HEK293 (cell line): ENCODE results near the gene SLC25A26.

Experiments
- CTCF ChIA-PET: fragments of 350-600 bp; formaldehyde crosslinking; extraction: SDS; loops from one replicate; lab custom pipeline; 2021; ENCODE audit warnings: antibody characterized with exemption; lab: Yijun Ruan, JAX
- POLR2A ChIA-PET: fragments of 300-600 bp; formaldehyde crosslinking; extraction: SDS; loops from one replicate; lab custom pipeline; 2020; ENCODE audit warnings: antibody characterized with exemption, inconsistent platforms; lab: Yijun Ruan, JAX
- H3K27ac ChIP-seq: fragments of 200-500 bp; sonication (Bioruptor generic); 2 replicates; pipeline ENCODE4 v1.5.1; 2014; ENCODE audit warnings: low read depth, low read length, control low read depth, inconsistent platforms; ENCODE audit errors: extremely low read depth
- H3K36me3 ChIP-seq, 2 experiments: fragments of 200-500 bp in 1 of 2; sonication (Bioruptor generic) in 1 of 2; 1 replicate in 1 of 2; 2 replicates in 1 of 2; pipeline ENCODE4 v1.5.1; 2014 to 2017; ENCODE audit warnings: inconsistent platforms in 2 of 2, low read length in 2 of 2; ENCODE audit not compliant: control insufficient read depth in 2 of 2, insufficient read depth in 1 of 2
- H3K4me1 ChIP-seq: fragments of 200-500 bp; sonication (Bioruptor generic); 2 replicates; pipeline ENCODE4 v1.5.1; 2014; ENCODE audit warnings: mild to moderate bottlenecking, low read length, inconsistent platforms; ENCODE audit not compliant: control insufficient read depth, insufficient read depth
- H3K4me3 ChIP-seq: 2 replicates; pipeline ENCODE4 v1.5.1; 2011; ENCODE audit warnings: low read depth, mild to moderate bottlenecking, control low read depth, low read length, moderate library complexity
- H3K9me3 ChIP-seq: fragments of 200-500 bp; sonication (Bioruptor generic); 2 replicates; pipeline ENCODE4 v1.5.1; 2014; ENCODE audit warnings: low read depth, low read length, inconsistent platforms; ENCODE audit not compliant: control insufficient read depth, insufficient read depth
- BCL11A ChIP-seq: fragments of 450-650 bp; formaldehyde crosslinking; IDR thresholded peaks from 2 replicates; pipeline ENCODE4 v1.5.1; 2016; ENCODE audit warnings: low read depth, missing biosample characterization, missing genetic modification characterization
- HOXA7 ChIP-seq: sonication (generic); formaldehyde crosslinking; IDR thresholded peaks from 2 replicates; pipeline ENCODE4 v1.8.1; 2022; ENCODE audit warnings: missing genetic modification reagents, borderline replicate concordance
- KLF16 ChIP-seq: fragments of 450-650 bp; formaldehyde crosslinking; IDR thresholded peaks from 2 replicates; pipeline ENCODE4 v1.5.1; 2017; ENCODE audit warnings: missing biosample characterization, missing genetic modification characterization
- SALL2 ChIP-seq: fragments of 450-650 bp; formaldehyde crosslinking; IDR thresholded peaks from 2 replicates; pipeline ENCODE4 v1.5.0; 2017; ENCODE audit warnings: missing biosample characterization, mild to moderate bottlenecking, missing genetic modification characterization, borderline replicate concordance
- SCRT1 ChIP-seq: fragments of 450-650 bp; formaldehyde crosslinking; IDR thresholded peaks from 2 replicates; pipeline ENCODE4 v1.5.1; 2016; ENCODE audit warnings: missing biosample characterization, missing genetic modification characterization, borderline replicate concordance
- ZBTB1 ChIP-seq: fragments of 450-650 bp; formaldehyde crosslinking; IDR thresholded peaks from 2 replicates; pipeline ENCODE4 v1.5.1; 2016; ENCODE audit warnings: missing biosample characterization, missing genetic modification characterization
- ZFP69B ChIP-seq: fragments of 450-650 bp; formaldehyde crosslinking; IDR thresholded peaks from 2 replicates; pipeline ENCODE4 v1.5.1; 2016; ENCODE audit warnings: missing biosample characterization, missing genetic modification characterization
- ZIC2 ChIP-seq: fragments of 450-650 bp; formaldehyde crosslinking; IDR thresholded peaks from 2 replicates; pipeline ENCODE4 v1.5.1; 2016; ENCODE audit warnings: missing biosample characterization, missing genetic modification characterization
- ZNF133 ChIP-seq: fragments of 450-650 bp; formaldehyde crosslinking; IDR thresholded peaks from 2 replicates; pipeline ENCODE4 v1.5.1; 2016; ENCODE audit warnings: missing biosample characterization, missing genetic modification characterization
- ZNF138 ChIP-seq: fragments of 450-650 bp; formaldehyde crosslinking; IDR thresholded peaks from 2 replicates; pipeline ENCODE4 v1.5.1; 2016; ENCODE audit warnings: missing biosample characterization, missing genetic modification characterization, borderline replicate concordance
- ZNF2 ChIP-seq: fragments of 450-650 bp; formaldehyde crosslinking; IDR thresholded peaks from 2 replicates; pipeline ENCODE4 v1.5.1; 2016; ENCODE audit warnings: missing biosample characterization, missing genetic modification characterization
- ZNF266 ChIP-seq: fragments of 450-650 bp; formaldehyde crosslinking; IDR thresholded peaks from 2 replicates; pipeline ENCODE4 v1.5.1; 2016; ENCODE audit warnings: missing biosample characterization, missing genetic modification characterization, low read depth
- ZNF426 ChIP-seq: fragments of 450-650 bp; formaldehyde crosslinking; IDR thresholded peaks from 2 replicates; pipeline ENCODE4 v1.5.1; 2017; ENCODE audit warnings: missing biosample characterization, missing genetic modification characterization, mild to moderate bottlenecking, inconsistent platforms, moderate library complexity
- ZNF549 ChIP-seq: fragments of 450-650 bp; IDR thresholded peaks from 2 replicates; pipeline ENCODE4 v1.5.1; 2018; ENCODE audit warnings: missing biosample characterization, missing genetic modification characterization, mild to moderate bottlenecking, inconsistent platforms, moderate library complexity
- ZNF561 ChIP-seq: fragments of 450-650 bp; IDR thresholded peaks from 2 replicates; pipeline ENCODE4 v1.5.1; 2018; ENCODE audit warnings: missing biosample characterization, missing genetic modification characterization, borderline replicate concordance
- ZNF596 ChIP-seq: fragments of 450-650 bp; IDR thresholded peaks from 2 replicates; pipeline ENCODE4 v1.5.0; 2018; ENCODE audit warnings: missing biosample characterization, mild to moderate bottlenecking, missing genetic modification characterization, moderate library complexity
- ZNF660 ChIP-seq: fragments of 450-650 bp; IDR thresholded peaks from 2 replicates; pipeline ENCODE4 v1.5.1; 2018; ENCODE audit warnings: missing biosample characterization, mild to moderate bottlenecking, missing genetic modification characterization
- ZNF777 ChIP-seq: fragments of 450-650 bp; formaldehyde crosslinking; IDR thresholded peaks from 2 replicates; pipeline ENCODE4 v1.5.1; 2017; ENCODE audit warnings: missing biosample characterization, missing genetic modification characterization, borderline replicate concordance
- ZSCAN16 ChIP-seq: fragments of 450-650 bp; formaldehyde crosslinking; IDR thresholded peaks from 2 replicates; pipeline ENCODE4 v1.5.1; 2016; ENCODE audit warnings: missing biosample characterization, missing genetic modification characterization
- TF ChIP-seq, protein P1 (sequence below): fragments of 450-650 bp; formaldehyde crosslinking; IDR thresholded peaks from 2 replicates; pipeline ENCODE4 v1.5.1; 2016; ENCODE audit warnings: missing biosample characterization, missing genetic modification characterization
- TF ChIP-seq, protein P2 (sequence below): fragments of 450-650 bp; IDR thresholded peaks from 2 replicates; pipeline ENCODE4 v1.5.1; 2018; ENCODE audit warnings: missing biosample characterization, mild to moderate bottlenecking, missing genetic modification characterization
- TF ChIP-seq, protein P3 (sequence below): fragments of 450-650 bp; formaldehyde crosslinking; IDR thresholded peaks from 2 replicates; pipeline ENCODE4 v1.5.1; 2016; ENCODE audit warnings: missing biosample characterization, missing genetic modification characterization
- TF ChIP-seq, protein P4 (sequence below): fragments of 450-650 bp; formaldehyde crosslinking; IDR thresholded peaks from 2 replicates; pipeline ENCODE4 v1.5.1; 2016; ENCODE audit warnings: missing biosample characterization, missing genetic modification characterization
- TF ChIP-seq, protein P5 (sequence below): fragments of 450-650 bp; formaldehyde crosslinking; IDR thresholded peaks from 2 replicates; pipeline ENCODE4 v1.5.1; 2016; ENCODE audit warnings: missing biosample characterization, missing genetic modification characterization
- TF ChIP-seq, protein P6 (sequence below): fragments of 450-650 bp; formaldehyde crosslinking; IDR thresholded peaks from 2 replicates; pipeline ENCODE4 v1.5.1; 2016; ENCODE audit warnings: missing biosample characterization, missing genetic modification characterization

The SLC25A26 gene

DNA sequence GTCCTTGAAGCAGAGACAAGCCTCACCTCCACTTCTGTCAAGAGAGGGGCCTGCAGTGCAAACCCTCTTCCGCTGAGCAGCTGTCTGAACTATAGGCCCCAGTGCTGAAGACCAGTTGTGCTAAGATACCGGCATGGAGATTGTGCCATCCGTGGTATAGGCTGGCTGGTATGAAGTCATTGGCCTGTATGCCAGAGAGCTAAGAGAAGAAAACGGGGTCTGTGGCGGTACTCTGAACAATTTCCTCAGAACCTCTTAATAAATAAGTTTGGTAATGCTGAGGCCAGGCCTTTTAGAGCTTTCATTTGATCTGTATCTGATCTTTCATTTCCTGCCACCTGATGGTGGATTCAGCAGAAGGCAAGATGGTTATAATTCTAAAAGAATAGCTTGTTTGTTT lies 157.0 kb downstream of the SLC25A26 start:
- Histone ChIP-seq H3K36me3 (peaks cover 0 to 70% of the 10 kb centered on the region in 2 experiments; a peak in 1 of 3 replicates), H3K4me1 (no peaks in the 10 kb centered on the region), H3K9me3 (no peaks in the 10 kb centered on the region), H3K27ac (no peak overlapping the region), H3K4me3 (no peak overlapping the region)
- ChIA-PET POLR2A (no interaction called here), CTCF (interaction anchor here (0.6 to 2.2 kb wide), 19 partner anchors 9 to 444 kb away, joined by 3 to 17 read pairs (median 4); no protein-coding TSS in a partner anchor)
- TF ChIP-seq KLF16 (no peak), ZNF266 (tag by site-specific recombination) (no peak), ZSCAN16 (tag by site-specific recombination) (no peak), ZNF133 (no peak), ZNF549 (tag by site-specific recombination) (no peak), ZNF777 (tag by site-specific recombination) (no peak), ZNF561 (tag by site-specific recombination) (no peak), ZNF138 (tag by site-specific recombination) (no peak), BCL11A (tag by site-specific recombination) (no peak), ZNF426 (no peak), HOXA7 (CRISPR knock-in tag) (no peak), ZNF660 (tag by site-specific recombination) (no peak)
- TF ChIP-seq, protein P1, sequence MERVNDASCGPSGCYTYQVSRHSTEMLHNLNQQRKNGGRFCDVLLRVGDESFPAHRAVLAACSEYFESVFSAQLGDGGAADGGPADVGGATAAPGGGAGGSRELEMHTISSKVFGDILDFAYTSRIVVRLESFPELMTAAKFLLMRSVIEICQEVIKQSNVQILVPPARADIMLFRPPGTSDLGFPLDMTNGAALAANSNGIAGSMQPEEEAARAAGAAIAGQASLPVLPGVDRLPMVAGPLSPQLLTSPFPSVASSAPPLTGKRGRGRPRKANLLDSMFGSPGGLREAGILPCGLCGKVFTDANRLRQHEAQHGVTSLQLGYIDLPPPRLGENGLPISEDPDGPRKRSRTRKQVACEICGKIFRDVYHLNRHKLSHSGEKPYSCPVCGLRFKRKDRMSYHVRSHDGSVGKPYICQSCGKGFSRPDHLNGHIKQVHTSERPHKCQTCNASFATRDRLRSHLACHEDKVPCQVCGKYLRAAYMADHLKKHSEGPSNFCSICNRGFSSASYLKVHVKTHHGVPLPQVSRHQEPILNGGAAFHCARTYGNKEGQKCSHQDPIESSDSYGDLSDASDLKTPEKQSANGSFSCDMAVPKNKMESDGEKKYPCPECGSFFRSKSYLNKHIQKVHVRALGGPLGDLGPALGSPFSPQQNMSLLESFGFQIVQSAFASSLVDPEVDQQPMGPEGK (tag by site-specific recombination) = no peak
- TF ChIP-seq, protein P2, sequence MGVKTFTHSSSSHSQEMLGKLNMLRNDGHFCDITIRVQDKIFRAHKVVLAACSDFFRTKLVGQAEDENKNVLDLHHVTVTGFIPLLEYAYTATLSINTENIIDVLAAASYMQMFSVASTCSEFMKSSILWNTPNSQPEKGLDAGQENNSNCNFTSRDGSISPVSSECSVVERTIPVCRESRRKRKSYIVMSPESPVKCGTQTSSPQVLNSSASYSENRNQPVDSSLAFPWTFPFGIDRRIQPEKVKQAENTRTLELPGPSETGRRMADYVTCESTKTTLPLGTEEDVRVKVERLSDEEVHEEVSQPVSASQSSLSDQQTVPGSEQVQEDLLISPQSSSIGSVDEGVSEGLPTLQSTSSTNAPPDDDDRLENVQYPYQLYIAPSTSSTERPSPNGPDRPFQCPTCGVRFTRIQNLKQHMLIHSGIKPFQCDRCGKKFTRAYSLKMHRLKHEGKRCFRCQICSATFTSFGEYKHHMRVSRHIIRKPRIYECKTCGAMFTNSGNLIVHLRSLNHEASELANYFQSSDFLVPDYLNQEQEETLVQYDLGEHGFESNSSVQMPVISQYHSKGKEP = no peak

DNA sequence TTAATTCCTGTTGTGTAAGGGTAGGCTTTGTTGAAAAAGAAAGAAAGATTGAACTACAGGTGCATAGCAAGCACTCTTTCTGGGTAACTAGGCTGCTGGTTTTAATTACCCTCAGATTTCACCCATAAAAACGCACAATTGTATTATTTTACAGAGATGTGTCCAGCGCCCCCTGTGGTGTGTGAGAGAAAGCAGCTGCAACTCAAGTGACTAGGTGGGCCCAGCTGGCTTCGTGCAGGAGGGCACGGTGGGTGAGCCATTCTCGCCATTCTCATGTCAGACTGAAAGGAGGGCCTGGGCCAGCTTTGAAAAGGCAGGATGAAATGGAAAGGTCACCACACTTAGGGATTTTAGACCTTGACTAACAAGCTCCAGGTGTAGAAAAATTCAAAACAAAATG lies 157.5 kb downstream of the SLC25A26 start:
- H3K4me3 ChIP-seq = no peak overlapping the region
- no peaks in the 10 kb centered on the region for H3K9me3 ChIP-seq
- CTCF ChIA-PET = interaction anchor here (0.6 to 2.2 kb wide), 21 partner anchors 11 to 443 kb away, joined by 3 to 17 read pairs (median 4); no protein-coding TSS in a partner anchor
- H3K36me3 ChIP-seq = peaks cover 0 to 74% of the 10 kb centered on the region in 2 experiments; a peak in 1 of 3 replicates
- H3K27ac ChIP-seq = no peak overlapping the region
- no peaks in the 10 kb centered on the region for H3K4me1 ChIP-seq
- POLR2A ChIA-PET = no interaction called here
- TF ChIP-seq ZFP69B (tag by site-specific recombination) = peak; percentile 23; the same call in 1 of the 2 replicates
- TF ChIP-seq ZNF2 = no peak
- TF ChIP-seq, protein P3, sequence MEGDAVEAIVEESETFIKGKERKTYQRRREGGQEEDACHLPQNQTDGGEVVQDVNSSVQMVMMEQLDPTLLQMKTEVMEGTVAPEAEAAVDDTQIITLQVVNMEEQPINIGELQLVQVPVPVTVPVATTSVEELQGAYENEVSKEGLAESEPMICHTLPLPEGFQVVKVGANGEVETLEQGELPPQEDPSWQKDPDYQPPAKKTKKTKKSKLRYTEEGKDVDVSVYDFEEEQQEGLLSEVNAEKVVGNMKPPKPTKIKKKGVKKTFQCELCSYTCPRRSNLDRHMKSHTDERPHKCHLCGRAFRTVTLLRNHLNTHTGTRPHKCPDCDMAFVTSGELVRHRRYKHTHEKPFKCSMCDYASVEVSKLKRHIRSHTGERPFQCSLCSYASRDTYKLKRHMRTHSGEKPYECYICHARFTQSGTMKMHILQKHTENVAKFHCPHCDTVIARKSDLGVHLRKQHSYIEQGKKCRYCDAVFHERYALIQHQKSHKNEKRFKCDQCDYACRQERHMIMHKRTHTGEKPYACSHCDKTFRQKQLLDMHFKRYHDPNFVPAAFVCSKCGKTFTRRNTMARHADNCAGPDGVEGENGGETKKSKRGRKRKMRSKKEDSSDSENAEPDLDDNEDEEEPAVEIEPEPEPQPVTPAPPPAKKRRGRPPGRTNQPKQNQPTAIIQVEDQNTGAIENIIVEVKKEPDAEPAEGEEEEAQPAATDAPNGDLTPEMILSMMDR = no peak
- no peak for TF ChIP-seq SCRT1 (tag by site-specific recombination)
- TF ChIP-seq, protein P4, sequence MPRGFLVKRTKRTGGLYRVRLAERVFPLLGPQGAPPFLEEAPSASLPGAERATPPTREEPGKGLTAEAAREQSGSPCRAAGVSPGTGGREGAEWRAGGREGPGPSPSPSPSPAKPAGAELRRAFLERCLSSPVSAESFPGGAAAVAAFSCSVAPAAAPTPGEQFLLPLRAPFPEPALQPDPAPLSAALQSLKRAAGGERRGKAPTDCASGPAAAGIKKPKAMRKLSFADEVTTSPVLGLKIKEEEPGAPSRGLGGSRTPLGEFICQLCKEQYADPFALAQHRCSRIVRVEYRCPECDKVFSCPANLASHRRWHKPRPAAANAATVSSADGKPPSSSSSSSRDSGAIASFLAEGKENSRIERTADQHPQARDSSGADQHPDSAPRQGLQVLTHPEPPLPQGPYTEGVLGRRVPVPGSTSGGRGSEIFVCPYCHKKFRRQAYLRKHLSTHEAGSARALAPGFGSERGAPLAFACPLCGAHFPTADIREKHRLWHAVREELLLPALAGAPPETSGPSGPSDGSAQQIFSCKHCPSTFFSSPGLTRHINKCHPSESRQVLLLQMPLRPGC = no peak
- TF ChIP-seq, protein P5, sequence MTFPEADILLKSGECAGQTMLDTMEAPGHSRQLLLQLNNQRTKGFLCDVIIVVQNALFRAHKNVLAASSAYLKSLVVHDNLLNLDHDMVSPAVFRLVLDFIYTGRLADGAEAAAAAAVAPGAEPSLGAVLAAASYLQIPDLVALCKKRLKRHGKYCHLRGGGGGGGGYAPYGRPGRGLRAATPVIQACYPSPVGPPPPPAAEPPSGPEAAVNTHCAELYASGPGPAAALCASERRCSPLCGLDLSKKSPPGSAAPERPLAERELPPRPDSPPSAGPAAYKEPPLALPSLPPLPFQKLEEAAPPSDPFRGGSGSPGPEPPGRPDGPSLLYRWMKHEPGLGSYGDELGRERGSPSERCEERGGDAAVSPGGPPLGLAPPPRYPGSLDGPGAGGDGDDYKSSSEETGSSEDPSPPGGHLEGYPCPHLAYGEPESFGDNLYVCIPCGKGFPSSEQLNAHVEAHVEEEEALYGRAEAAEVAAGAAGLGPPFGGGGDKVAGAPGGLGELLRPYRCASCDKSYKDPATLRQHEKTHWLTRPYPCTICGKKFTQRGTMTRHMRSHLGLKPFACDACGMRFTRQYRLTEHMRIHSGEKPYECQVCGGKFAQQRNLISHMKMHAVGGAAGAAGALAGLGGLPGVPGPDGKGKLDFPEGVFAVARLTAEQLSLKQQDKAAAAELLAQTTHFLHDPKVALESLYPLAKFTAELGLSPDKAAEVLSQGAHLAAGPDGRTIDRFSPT = no peak
- TF ChIP-seq ZIC2 = no peak
- TF ChIP-seq ZNF777 (tag by site-specific recombination) = no peak
- TF ChIP-seq SALL2 (tag by site-specific recombination) = no peak
- TF ChIP-seq ZNF596 (tag by site-specific recombination) = no peak
- TF ChIP-seq, protein P6, sequence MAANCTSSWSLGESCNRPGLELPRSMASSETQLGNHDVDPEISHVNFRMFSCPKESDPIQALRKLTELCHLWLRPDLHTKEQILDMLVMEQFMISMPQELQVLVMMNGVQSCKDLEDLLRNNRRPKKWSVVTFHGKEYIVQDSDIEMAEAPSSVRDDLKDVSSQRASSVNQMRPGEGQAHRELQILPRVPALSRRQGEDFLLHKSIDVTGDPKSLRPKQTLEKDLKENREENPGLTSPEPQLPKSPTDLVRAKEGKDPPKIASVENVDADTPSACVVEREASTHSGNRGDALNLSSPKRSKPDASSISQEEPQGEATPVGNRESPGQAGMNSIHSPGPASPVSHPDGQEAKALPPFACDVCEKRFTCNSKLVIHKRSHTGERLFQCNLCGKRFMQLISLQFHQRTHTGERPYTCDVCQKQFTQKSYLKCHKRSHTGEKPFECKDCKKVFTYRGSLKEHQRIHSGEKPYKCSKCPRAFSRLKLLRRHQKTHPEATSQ (tag by site-specific recombination) = no peak
- TF ChIP-seq ZNF660 (tag by site-specific recombination) = no peak
- no peak for TF ChIP-seq ZBTB1
